HEK293 (cell line): ENCODE measurements around the gene NUCKS1.

Experiments
- GLIS1 ChIP-seq: fragments of 450-650 bp; formaldehyde crosslinking; IDR thresholded peaks from 2 replicates; pipeline ENCODE4 v1.5.1; 2016; ENCODE audit warnings: missing biosample characterization, missing genetic modification characterization
- KLF9 ChIP-seq: fragments of 450-650 bp; formaldehyde crosslinking; IDR thresholded peaks from 2 replicates; pipeline ENCODE4 v1.5.1; 2016; ENCODE audit warnings: missing biosample characterization, missing genetic modification characterization, low read depth
- OVOL3 ChIP-seq: fragments of 450-650 bp; formaldehyde crosslinking; IDR thresholded peaks from 2 replicates; pipeline ENCODE4 v1.5.1; 2016; ENCODE audit warnings: missing biosample characterization, missing genetic modification characterization
- SCRT2 ChIP-seq: fragments of 450-650 bp; formaldehyde crosslinking; IDR thresholded peaks from 2 replicates; pipeline ENCODE4 v1.5.1; 2016; ENCODE audit warnings: missing biosample characterization, missing genetic modification characterization
- SP7 ChIP-seq: fragments of 450-650 bp; formaldehyde crosslinking; IDR thresholded peaks from 2 replicates; pipeline ENCODE4 v1.5.1; 2016; ENCODE audit warnings: missing biosample characterization, missing genetic modification characterization
- WT1 ChIP-seq: fragments of 450-650 bp; formaldehyde crosslinking; IDR thresholded peaks from 2 replicates; pipeline ENCODE4 v1.5.1; 2016; ENCODE audit warnings: missing biosample characterization, missing genetic modification characterization
- ZBTB20 ChIP-seq: fragments of 450-650 bp; formaldehyde crosslinking; IDR thresholded peaks from 2 replicates; pipeline ENCODE4 v1.5.1; 2016; ENCODE audit warnings: missing biosample characterization, missing genetic modification characterization
- ZBTB48 ChIP-seq: fragments of 450-650 bp; formaldehyde crosslinking; IDR thresholded peaks from 2 replicates; pipeline ENCODE4 v1.5.1; 2016; ENCODE audit warnings: missing biosample characterization, missing genetic modification characterization
- ZNF121 ChIP-seq: fragments of 450-650 bp; formaldehyde crosslinking; IDR thresholded peaks from 2 replicates; pipeline ENCODE4 v1.5.1; 2016; ENCODE audit warnings: missing biosample characterization, missing genetic modification characterization
- ZNF133 ChIP-seq: fragments of 450-650 bp; formaldehyde crosslinking; IDR thresholded peaks from 2 replicates; pipeline ENCODE4 v1.5.1; 2016; ENCODE audit warnings: missing biosample characterization, missing genetic modification characterization
- ZNF266 ChIP-seq: fragments of 450-650 bp; formaldehyde crosslinking; IDR thresholded peaks from 2 replicates; pipeline ENCODE4 v1.5.1; 2016; ENCODE audit warnings: missing biosample characterization, missing genetic modification characterization, low read depth
- ZNF311 ChIP-seq: fragments of 450-650 bp; formaldehyde crosslinking; IDR thresholded peaks from 2 replicates; pipeline ENCODE4 v1.5.1; 2017; ENCODE audit warnings: missing biosample characterization, missing genetic modification characterization, borderline replicate concordance
- ZNF335 ChIP-seq: fragments of 450-650 bp; formaldehyde crosslinking; conservative IDR thresholded peaks from 2 replicates; pipeline ENCODE4 v1.5.1; 2016; ENCODE audit warnings: missing biosample characterization, missing genetic modification characterization
- ZNF350 ChIP-seq: fragments of 450-650 bp; formaldehyde crosslinking; IDR thresholded peaks from 2 replicates; pipeline ENCODE4 v1.5.0; 2017; ENCODE audit warnings: missing biosample characterization, mild to moderate bottlenecking, missing genetic modification characterization
- ZNF404 ChIP-seq: fragments of 450-650 bp; formaldehyde crosslinking; IDR thresholded peaks from 2 replicates; pipeline ENCODE4 v1.5.1; 2017; ENCODE audit warnings: missing biosample characterization, missing genetic modification characterization
- ZNF544 ChIP-seq: fragments of 450-650 bp; formaldehyde crosslinking; IDR thresholded peaks from 2 replicates; pipeline ENCODE4 v1.5.0; 2017; ENCODE audit warnings: missing biosample characterization, missing genetic modification characterization
- ZNF558 ChIP-seq: fragments of 450-650 bp; formaldehyde crosslinking; IDR thresholded peaks from 2 replicates; pipeline ENCODE4 v1.5.1; 2016; ENCODE audit warnings: missing biosample characterization, missing genetic modification characterization
- ZNF585B ChIP-seq: fragments of 450-650 bp; formaldehyde crosslinking; IDR thresholded peaks from 2 replicates; pipeline ENCODE4 v1.5.1; 2016; ENCODE audit warnings: missing biosample characterization, missing genetic modification characterization
- ZNF600 ChIP-seq: fragments of 450-650 bp; formaldehyde crosslinking; IDR thresholded peaks from 2 replicates; pipeline ENCODE4 v1.5.1; 2016; ENCODE audit warnings: missing biosample characterization, missing genetic modification characterization
- ZNF623 ChIP-seq: fragments of 450-650 bp; formaldehyde crosslinking; IDR thresholded peaks from 2 replicates; pipeline ENCODE4 v1.5.1; 2016; ENCODE audit warnings: missing biosample characterization, missing genetic modification characterization
- ZNF629 ChIP-seq: fragments of 450-650 bp; formaldehyde crosslinking; IDR thresholded peaks from 2 replicates; pipeline ENCODE4 v1.5.1; 2017; ENCODE audit warnings: missing biosample characterization, missing genetic modification characterization
- ZNF654 ChIP-seq: fragments of 450-650 bp; formaldehyde crosslinking; IDR thresholded peaks from 2 replicates; pipeline ENCODE4 v1.5.1; 2016; ENCODE audit warnings: low read depth, missing biosample characterization, missing genetic modification characterization
- ZNF76 ChIP-seq: fragments of 450-650 bp; formaldehyde crosslinking; IDR thresholded peaks from 2 replicates; pipeline ENCODE4; 2016; ENCODE audit warnings: low read depth, missing biosample characterization, missing genetic modification characterization, borderline replicate concordance
- ZNF776 ChIP-seq: fragments of 450-650 bp; formaldehyde crosslinking; IDR thresholded peaks from 2 replicates; pipeline ENCODE4 v1.5.0; 2017; ENCODE audit warnings: missing biosample characterization, missing genetic modification characterization, borderline replicate concordance
- ZNF777 ChIP-seq: fragments of 450-650 bp; formaldehyde crosslinking; IDR thresholded peaks from 2 replicates; pipeline ENCODE4 v1.5.1; 2017; ENCODE audit warnings: missing biosample characterization, missing genetic modification characterization, borderline replicate concordance
- ZNF843 ChIP-seq: fragments of 450-650 bp; formaldehyde crosslinking; IDR thresholded peaks from 2 replicates; pipeline ENCODE4 v1.5.1; 2016; ENCODE audit warnings: missing biosample characterization, missing genetic modification characterization
- ZSCAN23 ChIP-seq: fragments of 450-650 bp; formaldehyde crosslinking; IDR thresholded peaks from 2 replicates; pipeline ENCODE4 v1.5.1; 2016; ENCODE audit warnings: missing biosample characterization, missing genetic modification characterization
- ZXDB ChIP-seq: fragments of 450-650 bp; formaldehyde crosslinking; IDR thresholded peaks from 2 replicates; pipeline ENCODE4 v1.5.1; 2016; ENCODE audit warnings: missing biosample characterization, missing genetic modification characterization
- TF ChIP-seq, protein P1 (sequence below): fragments of 450-650 bp; formaldehyde crosslinking; IDR thresholded peaks from 2 replicates; pipeline ENCODE4 v1.5.1; 2017; ENCODE audit warnings: missing biosample characterization, missing genetic modification characterization
- TF ChIP-seq, protein P2 (sequence below): fragments of 450-650 bp; formaldehyde crosslinking; IDR thresholded peaks from 2 replicates; pipeline ENCODE4 v1.5.1; 2016; ENCODE audit warnings: missing biosample characterization, missing genetic modification characterization
- TF ChIP-seq, protein P3 (sequence below): fragments of 450-650 bp; formaldehyde crosslinking; IDR thresholded peaks from 2 replicates; pipeline ENCODE4 v1.5.1; 2016; ENCODE audit warnings: missing biosample characterization, missing genetic modification characterization, borderline replicate concordance
- TF ChIP-seq, protein P4 (sequence below): sonication (generic); formaldehyde crosslinking; IDR thresholded peaks from 2 replicates; pipeline ENCODE4 v1.8.1; 2022; ENCODE audit warnings: mild to moderate bottlenecking, moderate library complexity, missing genetic modification reagents
- TF ChIP-seq, protein P5 (sequence below): fragments of 450-650 bp; formaldehyde crosslinking; IDR thresholded peaks from 2 replicates; pipeline ENCODE4 v1.5.1; 2016; ENCODE audit warnings: missing biosample characterization, missing genetic modification characterization

NUCKS1 gene

DNA sequence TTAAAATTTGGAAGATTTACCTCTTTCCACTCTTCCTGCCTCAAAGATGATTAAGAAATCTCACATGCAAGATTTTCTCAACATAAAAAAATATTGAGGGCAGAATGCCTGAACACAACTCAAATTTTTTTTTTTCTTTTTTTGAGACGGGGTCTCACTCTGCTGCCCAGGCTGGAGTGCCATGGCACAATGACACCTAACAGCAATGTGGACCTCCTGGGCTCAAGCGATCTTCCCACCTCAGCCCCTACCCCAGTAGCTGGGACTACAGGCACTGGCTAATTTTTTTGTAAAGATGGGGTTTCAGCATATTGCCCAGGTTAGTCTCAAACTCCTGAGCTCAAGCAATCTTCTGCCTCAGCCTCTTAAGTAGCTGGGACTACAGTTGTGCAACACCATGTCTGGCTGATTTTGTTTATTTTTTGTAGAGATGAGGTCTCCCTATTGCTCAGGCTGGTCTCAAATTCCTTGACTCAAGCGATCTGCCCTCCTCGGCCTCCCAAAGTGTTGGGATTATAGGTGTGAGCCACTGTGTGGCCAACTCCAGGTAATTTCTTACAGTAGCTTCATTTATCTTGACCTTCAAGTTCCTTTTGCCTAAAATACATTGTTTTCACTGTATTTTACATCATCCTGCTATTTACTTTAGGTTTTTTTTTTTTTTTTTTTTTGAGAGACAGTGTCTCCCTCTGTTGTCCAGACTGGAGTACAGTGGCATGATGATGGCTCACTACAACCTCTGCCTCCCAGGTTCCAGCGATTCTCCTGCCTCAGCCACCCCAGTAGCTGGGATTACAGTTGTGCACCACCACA lies 10.4 kb downstream of the NUCKS1 start (continued):
- TF ChIP-seq SP7 (tag by site-specific recombination) (peak; percentile 20; the same call in 1 of the 2 replicates), ZXDB (tag by site-specific recombination) (0 out of 2 replicates have a peak, but pooled peaks have one; percentile 27), ZNF76 (no peak), ZSCAN23 (no peak), ZNF266 (tag by site-specific recombination) (no peak), ZNF558 (tag by site-specific recombination) (no peak), ZNF777 (tag by site-specific recombination) (no peak), ZNF311 (tag by site-specific recombination) (no peak), ZNF350 (tag by site-specific recombination) (no peak), ZBTB48 (tag by site-specific recombination) (no peak), ZBTB20 (tag by site-specific recombination) (no peak), ZNF600 (tag by site-specific recombination) (peak; percentile 95), KLF9 (tag by site-specific recombination) (no peak), ZNF585B (tag by site-specific recombination) (no peak), SCRT2 (tag by site-specific recombination) (no peak), WT1 (tag by site-specific recombination) (0 out of 2 replicates have a peak, but pooled peaks have one; percentile 56), GLIS1 (tag by site-specific recombination) (no peak; the same call in 1 of the 2 replicates), OVOL3 (no peak), ZNF544 (tag by site-specific recombination) (no peak), ZNF121 (tag by site-specific recombination) (peak; percentile 94), ZNF133 (tag by site-specific recombination) (no peak), ZNF404 (no peak), ZNF843 (no peak), ZNF654 (tag by site-specific recombination) (peak; percentile 31), ZNF335 (tag by site-specific recombination) (0 out of 2 replicates have a peak, but pooled peaks have one; percentile 19), ZNF629 (tag by site-specific recombination) (peak; percentile 46), ZNF623 (tag by site-specific recombination) (no peak), ZNF776 (tag by site-specific recombination) (no peak)
- TF ChIP-seq, protein P1, sequence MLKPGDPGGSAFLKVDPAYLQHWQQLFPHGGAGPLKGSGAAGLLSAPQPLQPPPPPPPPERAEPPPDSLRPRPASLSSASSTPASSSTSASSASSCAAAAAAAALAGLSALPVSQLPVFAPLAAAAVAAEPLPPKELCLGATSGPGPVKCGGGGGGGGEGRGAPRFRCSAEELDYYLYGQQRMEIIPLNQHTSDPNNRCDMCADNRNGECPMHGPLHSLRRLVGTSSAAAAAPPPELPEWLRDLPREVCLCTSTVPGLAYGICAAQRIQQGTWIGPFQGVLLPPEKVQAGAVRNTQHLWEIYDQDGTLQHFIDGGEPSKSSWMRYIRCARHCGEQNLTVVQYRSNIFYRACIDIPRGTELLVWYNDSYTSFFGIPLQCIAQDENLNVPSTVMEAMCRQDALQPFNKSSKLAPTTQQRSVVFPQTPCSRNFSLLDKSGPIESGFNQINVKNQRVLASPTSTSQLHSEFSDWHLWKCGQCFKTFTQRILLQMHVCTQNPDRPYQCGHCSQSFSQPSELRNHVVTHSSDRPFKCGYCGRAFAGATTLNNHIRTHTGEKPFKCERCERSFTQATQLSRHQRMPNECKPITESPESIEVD (tag by site-specific recombination), result peak; percentile 28; the same call in 1 of the 2 replicates
- TF ChIP-seq, protein P2, sequence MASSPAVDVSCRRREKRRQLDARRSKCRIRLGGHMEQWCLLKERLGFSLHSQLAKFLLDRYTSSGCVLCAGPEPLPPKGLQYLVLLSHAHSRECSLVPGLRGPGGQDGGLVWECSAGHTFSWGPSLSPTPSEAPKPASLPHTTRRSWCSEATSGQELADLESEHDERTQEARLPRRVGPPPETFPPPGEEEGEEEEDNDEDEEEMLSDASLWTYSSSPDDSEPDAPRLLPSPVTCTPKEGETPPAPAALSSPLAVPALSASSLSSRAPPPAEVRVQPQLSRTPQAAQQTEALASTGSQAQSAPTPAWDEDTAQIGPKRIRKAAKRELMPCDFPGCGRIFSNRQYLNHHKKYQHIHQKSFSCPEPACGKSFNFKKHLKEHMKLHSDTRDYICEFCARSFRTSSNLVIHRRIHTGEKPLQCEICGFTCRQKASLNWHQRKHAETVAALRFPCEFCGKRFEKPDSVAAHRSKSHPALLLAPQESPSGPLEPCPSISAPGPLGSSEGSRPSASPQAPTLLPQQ (tag by site-specific recombination), result peak; percentile 17; the same call in 1 of the 2 replicates
- TF ChIP-seq, protein P3, sequence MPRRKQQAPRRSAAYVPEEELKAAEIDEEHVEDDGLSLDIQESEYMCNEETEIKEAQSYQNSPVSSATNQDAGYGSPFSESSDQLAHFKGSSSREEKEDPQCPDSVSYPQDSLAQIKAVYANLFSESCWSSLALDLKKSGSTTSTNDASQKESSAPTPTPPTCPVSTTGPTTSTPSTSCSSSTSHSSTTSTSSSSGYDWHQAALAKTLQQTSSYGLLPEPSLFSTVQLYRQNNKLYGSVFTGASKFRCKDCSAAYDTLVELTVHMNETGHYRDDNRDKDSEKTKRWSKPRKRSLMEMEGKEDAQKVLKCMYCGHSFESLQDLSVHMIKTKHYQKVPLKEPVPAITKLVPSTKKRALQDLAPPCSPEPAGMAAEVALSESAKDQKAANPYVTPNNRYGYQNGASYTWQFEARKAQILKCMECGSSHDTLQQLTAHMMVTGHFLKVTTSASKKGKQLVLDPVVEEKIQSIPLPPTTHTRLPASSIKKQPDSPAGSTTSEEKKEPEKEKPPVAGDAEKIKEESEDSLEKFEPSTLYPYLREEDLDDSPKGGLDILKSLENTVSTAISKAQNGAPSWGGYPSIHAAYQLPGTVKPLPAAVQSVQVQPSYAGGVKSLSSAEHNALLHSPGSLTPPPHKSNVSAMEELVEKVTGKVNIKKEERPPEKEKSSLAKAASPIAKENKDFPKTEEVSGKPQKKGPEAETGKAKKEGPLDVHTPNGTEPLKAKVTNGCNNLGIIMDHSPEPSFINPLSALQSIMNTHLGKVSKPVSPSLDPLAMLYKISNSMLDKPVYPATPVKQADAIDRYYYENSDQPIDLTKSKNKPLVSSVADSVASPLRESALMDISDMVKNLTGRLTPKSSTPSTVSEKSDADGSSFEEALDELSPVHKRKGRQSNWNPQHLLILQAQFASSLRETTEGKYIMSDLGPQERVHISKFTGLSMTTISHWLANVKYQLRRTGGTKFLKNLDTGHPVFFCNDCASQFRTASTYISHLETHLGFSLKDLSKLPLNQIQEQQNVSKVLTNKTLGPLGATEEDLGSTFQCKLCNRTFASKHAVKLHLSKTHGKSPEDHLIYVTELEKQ (tag by site-specific recombination), result no peak
- TF ChIP-seq, protein P4, sequence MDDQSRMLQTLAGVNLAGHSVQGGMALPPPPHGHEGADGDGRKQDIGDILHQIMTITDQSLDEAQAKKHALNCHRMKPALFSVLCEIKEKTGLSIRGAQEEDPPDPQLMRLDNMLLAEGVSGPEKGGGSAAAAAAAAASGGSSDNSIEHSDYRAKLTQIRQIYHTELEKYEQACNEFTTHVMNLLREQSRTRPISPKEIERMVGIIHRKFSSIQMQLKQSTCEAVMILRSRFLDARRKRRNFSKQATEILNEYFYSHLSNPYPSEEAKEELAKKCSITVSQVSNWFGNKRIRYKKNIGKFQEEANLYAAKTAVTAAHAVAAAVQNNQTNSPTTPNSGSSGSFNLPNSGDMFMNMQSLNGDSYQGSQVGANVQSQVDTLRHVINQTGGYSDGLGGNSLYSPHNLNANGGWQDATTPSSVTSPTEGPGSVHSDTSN (CRISPR knock-in tag), result no peak
- TF ChIP-seq, protein P5, sequence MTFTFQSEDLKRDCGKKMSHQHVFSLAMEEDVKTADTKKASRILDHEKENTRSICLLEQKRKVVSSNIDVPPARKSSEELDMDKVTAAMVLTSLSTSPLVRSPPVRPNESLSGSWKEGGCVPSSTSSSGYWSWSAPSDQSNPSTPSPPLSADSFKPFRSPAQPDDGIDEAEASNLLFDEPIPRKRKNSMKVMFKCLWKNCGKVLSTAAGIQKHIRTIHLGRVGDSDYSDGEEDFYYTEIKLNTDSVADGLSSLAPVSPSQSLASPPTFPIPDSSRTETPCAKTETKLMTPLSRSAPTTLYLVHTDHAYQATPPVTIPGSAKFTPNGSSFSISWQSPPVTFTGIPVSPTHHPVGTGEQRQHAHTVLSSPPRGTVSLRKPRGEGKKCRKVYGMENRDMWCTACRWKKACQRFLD (tag by site-specific recombination), result no peak
